Fibroblast of lung (primary cell): Measurements from ENCODE around the gene FBXW12. TPM values are rescaled to one million over a fixed set of nuclear protein-coding genes. Genes with fewer than 3 reads are reported as not detected.
"Not testable (repeated sequence)": the region's sequence is repeated elsewhere in the genome, so short reads cannot be mapped to it uniquely, and the experiment has no call there.

Experiments used
- DNase-seq, 2 donors: peaks; one replicate each; pipeline versions ENCODE4 v3.0.0 to v3.0.0-alpha.2; 2010; ENCODE audit warnings: low read depth in 2 of 2
- H2AFZ ChIP-seq: 2 replicates; pipeline ENCODE4 v1.5.1; 2012; ENCODE audit warnings: low read length, control low read depth, inconsistent platforms
- H3K27ac ChIP-seq: 2 replicates; pipeline ENCODE4 v1.5.1; 2011; ENCODE audit warnings: low read length, control low read depth; ENCODE audit not compliant: insufficient read depth
- H3K27me3 ChIP-seq: 2 replicates; pipeline ENCODE4 v1.5.1; 2011; ENCODE audit warnings: mild to moderate bottlenecking, low read length; ENCODE audit not compliant: control insufficient read depth, insufficient read depth
- H3K36me3 ChIP-seq: 2 replicates; pipeline ENCODE4 v1.5.1; 2011; ENCODE audit warnings: low read length; ENCODE audit not compliant: control insufficient read depth, insufficient read depth
- H3K4me1 ChIP-seq: 2 replicates; pipeline ENCODE4 v1.5.1; 2011; ENCODE audit warnings: low read length; ENCODE audit not compliant: control insufficient read depth, insufficient read depth; ENCODE audit errors: extremely low read depth
- H3K4me2 ChIP-seq: 2 replicates; pipeline ENCODE4 v1.5.1; 2011; ENCODE audit warnings: low read length, control low read depth; ENCODE audit not compliant: insufficient read depth; ENCODE audit errors: extremely low read depth
- H3K4me3 ChIP-seq, 4 experiments: fragments of 200-600 bp in 1 of 4; sonication (generic) in 1 of 4; replicated peaks in 1 of 4; 2 replicates each; pipeline ENCODE4 v1.5.1; 2011 to 2016; ENCODE audit warnings: low read length in 4 of 4, low read depth in 3 of 4, mild to moderate bottlenecking in 3 of 4, control low read depth in 2 of 4, inconsistent platforms in 1 of 4, mixed read lengths in 1 of 4; ENCODE audit not compliant: insufficient read depth in 1 of 4; ENCODE audit errors: control extremely low read depth in 1 of 4
- H3K79me2 ChIP-seq: 2 replicates; pipeline ENCODE4 v1.5.1; 2012; ENCODE audit warnings: mild to moderate bottlenecking, low read length, inconsistent platforms; ENCODE audit not compliant: control insufficient read depth, insufficient read depth
- H3K9ac ChIP-seq: 2 replicates; pipeline ENCODE4 v1.5.1; 2011; ENCODE audit warnings: mild to moderate bottlenecking, low read length, control low read depth; ENCODE audit not compliant: insufficient read depth
- H3K9me3 ChIP-seq: 2 replicates; pipeline ENCODE4 v1.5.1; 2012; ENCODE audit warnings: low read depth, low read length; ENCODE audit not compliant: control insufficient read depth, insufficient read depth
- H4K20me1 ChIP-seq: 2 replicates; pipeline ENCODE4 v1.5.1; 2011; ENCODE audit warnings: low read length; ENCODE audit not compliant: control insufficient read depth, insufficient read depth; ENCODE audit errors: extremely low read depth
- EZH2 ChIP-seq: IDR thresholded peaks from 2 replicates; pipeline ENCODE4 v1.5.1; 2012; ENCODE audit warnings: low read length, control low read depth, mild to moderate bottlenecking; ENCODE audit errors: missing control alignments
- polyA minus RNA-seq: library from RNA; depleted of rRNA, polyadenylated mRNA; stranded (reverse); fragments of >200 nt; gene quantifications from 2 replicates; pipeline ENCODE4 v1.2.3, GENCODE V29; 2011; ENCODE audit warnings: low replicate concordance
- polyA plus RNA-seq, 2 donors: library from polyadenylated mRNA; depleted of rRNA in 1 of 2; stranded (reverse) in 1 of 2; unstranded in 1 of 2; fragments of >200 nt; gene quantifications; 2 replicates each; pipeline ENCODE4 v1.2.1, GENCODE V29; 2011 to 2012; ENCODE audit warnings: missing spikeins in 1 of 2
- total RNA-seq: library from RNA; depleted of rRNA; stranded (reverse); fragments of >200 nt; gene quantifications from 2 replicates; pipeline ENCODE4 v1.2.1, GENCODE V29; 2014
- TF ChIP-seq, protein P1 (sequence below), 2 donors: IDR thresholded peaks in 1 of 2; conservative IDR thresholded peaks in 1 of 2; 1 replicate in 1 of 2; 2 replicates in 1 of 2; pipeline ENCODE4 v1.5.1; 2011 to 2012; ENCODE audit warnings: low read length in 2 of 2, control low read depth in 1 of 2, inconsistent platforms in 1 of 2, low read depth in 1 of 2, mild to moderate bottlenecking in 1 of 2

FBXW12 gene, protein sequence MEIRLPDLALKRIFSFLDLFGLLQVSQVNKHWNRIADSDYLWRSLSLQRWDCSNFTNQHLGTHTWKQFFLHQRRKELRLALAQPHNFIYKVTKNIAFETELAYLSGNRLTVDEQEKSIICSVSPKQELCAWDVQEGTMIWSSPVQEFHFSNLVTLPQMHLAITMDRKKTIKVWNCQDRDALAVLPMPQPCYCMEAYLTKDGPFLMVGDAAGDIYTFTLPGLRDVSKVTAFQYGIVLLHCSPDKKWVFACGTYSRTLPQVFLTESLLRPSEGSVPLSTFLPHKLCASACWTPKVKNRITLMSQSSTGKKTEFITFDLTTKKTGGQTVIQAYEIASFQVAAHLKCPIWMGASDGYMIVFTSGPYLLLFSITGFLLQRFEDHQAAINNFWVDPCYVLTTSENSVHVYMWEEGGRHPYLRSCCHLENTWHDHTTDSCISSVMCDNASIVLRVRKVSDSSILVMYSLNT
- total RNA-seq, result not detected in 2 replicates
- polyA plus RNA-seq, result 0.05 and 0.06 TPM in 2 replicates
- polyA plus RNA-seq (2012), result not detected in 2 replicates
- not detected in 2 replicates for polyA minus RNA-seq

DNA sequence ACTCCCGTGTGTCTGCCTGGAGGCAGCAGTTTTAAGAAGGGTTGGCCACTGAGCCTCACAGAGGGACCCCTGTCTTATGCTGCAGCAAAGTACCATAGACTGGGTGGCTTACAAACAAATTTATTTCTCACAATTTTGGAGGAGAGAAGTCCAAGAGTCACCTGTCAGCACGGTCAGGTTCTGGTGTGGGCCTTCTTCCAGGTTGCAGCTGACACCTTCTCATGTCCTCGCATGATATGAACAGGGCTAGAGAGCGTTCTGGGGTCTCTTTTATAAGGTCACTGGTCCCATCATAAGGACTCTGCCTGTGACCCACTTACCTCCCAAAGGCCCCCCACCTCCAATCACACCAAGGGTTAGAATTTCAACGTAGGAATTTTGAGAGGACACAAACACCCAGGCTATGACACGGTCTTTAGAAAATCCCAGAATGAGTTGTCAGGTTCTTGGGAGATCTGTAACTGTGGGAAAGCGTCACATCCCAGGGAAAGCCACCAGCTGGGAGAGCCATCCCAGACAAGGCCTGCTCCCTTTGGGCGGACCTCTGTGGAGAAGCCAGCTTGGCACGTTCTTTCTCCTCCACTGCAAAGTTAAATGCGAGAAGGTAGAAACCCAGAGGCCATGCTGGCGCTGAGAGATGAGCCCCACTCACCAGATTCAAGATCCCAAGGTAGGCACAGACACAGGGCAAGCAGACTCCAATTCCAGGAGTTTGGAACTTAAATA, at the start of gene FBXW12:
FBXW12 (plus strand) TSS at position 569 of the 726 bp plus-strand sequence. CDS start 549 bp downstream, outside the sequence.
- H3K79me2 ChIP-seq, result no peaks in the 10 kb centered on the region
- no peak within 1 kb of the TSS for H3K9ac ChIP-seq
- no peaks in the 10 kb centered on the region for H3K9me3 ChIP-seq
- TF ChIP-seq, protein P1, sequence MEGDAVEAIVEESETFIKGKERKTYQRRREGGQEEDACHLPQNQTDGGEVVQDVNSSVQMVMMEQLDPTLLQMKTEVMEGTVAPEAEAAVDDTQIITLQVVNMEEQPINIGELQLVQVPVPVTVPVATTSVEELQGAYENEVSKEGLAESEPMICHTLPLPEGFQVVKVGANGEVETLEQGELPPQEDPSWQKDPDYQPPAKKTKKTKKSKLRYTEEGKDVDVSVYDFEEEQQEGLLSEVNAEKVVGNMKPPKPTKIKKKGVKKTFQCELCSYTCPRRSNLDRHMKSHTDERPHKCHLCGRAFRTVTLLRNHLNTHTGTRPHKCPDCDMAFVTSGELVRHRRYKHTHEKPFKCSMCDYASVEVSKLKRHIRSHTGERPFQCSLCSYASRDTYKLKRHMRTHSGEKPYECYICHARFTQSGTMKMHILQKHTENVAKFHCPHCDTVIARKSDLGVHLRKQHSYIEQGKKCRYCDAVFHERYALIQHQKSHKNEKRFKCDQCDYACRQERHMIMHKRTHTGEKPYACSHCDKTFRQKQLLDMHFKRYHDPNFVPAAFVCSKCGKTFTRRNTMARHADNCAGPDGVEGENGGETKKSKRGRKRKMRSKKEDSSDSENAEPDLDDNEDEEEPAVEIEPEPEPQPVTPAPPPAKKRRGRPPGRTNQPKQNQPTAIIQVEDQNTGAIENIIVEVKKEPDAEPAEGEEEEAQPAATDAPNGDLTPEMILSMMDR (conservative IDR thresholded peaks at IDR 0.05 in 1 of 2, IDR thresholded peaks at IDR 0.05 in 1 of 2; ENCODE audit: low read depth in 1 of 2, low read length in 2 of 2), result no peak
- no peak for TF ChIP-seq EZH2
- no peaks in the 10 kb centered on the region for H3K4me1 ChIP-seq
- no peaks in the 10 kb centered on the region for H4K20me1 ChIP-seq
- H3K4me2 ChIP-seq, result no peak within 1 kb of the TSS
- peaks cover 3% of the 10 kb centered on the region for H3K27me3 ChIP-seq
- no peak for DNase-seq
- H3K27ac ChIP-seq, result no peak within 1 kb of the TSS
- H2AFZ ChIP-seq, result no peak within 1 kb of the TSS
- H3K36me3 ChIP-seq, result no peaks in the 10 kb centered on the region
- no peak within 1 kb of the TSS for H3K4me3 ChIP-seq

DNA sequence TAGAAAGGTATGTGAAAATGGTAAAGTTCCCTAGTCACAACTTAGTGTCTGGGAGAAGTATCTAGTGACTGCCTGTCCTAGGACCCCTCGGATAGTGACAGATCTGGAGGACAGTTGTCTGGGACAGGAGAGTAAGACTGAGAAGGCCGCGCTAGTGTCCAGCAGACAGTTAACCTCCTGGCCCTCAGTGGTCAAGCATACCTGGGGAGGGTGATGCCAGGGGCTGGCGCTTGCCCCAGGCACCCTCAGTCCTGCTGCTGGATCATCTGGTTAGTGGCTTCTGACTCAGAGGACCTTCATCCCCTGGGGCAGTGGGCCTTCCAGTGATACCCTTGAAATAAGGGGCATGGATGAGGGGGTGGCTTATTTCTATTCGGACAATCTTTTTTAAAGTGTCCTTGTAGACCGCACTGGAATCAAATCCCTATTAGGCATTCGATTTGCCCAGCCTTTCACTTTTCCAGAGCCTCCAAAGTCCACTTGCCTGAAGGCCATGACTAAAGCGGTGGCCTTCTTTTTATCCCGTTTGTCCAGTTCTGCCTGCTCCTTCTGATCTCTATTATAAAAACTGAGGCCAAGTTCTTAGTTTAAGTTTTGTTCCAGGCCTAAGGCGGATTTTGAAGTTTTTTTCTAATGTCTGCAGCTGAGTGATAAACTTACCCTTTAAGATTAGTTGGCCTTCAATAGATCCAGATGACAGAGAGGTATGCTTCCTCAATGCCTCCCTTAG, 40.1 kb upstream of the FBXW12 start:
- not testable (repeated sequence) for H3K4me2 ChIP-seq, DNase-seq, H3K9ac ChIP-seq, H3K4me3 ChIP-seq, H4K20me1 ChIP-seq, H2AFZ ChIP-seq, H3K9me3 ChIP-seq, H3K4me1 ChIP-seq, H3K36me3 ChIP-seq, H3K27me3 ChIP-seq, H3K27ac ChIP-seq, H3K79me2 ChIP-seq

DNA sequence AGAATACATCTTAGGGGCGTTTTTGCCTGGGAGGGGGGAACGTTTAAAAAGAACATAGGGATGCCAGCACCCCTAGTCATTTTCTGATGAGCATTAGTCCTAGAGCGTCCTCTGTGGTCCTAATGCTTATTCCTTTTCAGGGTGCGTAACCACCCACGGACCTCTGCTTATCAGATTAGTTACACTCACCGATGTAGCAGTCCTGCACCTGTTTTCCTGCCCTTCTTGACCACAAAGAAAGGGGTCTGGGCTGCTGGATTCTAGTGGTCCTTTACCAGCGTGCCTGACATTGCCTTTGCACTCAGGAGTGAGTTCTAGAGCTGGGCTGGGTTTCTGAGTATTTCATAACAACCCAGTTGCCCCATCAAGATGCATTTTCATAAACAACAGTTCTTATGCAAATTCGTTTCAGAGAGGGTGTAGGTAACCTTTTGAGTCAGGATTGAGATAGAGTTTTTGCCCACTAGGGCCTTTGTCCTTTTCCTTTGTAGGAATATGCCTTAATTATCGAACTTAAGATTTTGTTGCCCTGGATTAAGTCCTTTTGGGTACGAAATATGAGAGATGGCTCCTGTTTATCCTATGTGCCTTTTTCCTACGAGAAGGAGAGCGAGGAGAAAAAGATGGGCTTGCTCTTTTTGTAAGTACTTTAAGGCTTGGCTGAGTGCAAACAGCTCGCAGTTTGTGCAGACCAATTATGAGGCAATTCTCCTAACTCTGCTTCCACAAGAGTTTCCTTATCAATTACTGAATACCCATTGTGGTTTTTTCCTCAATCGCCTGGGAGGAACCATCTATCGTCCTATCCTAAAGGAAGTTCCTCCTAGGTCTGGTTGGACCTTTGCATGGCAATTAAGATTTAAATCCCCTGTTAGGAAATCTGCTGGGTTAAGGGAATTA, 38.4 kb upstream of the FBXW12 start, which contains the start of gene SPINK8:
SPINK8 (minus strand) TSS at position 316 of the 900 bp plus-strand sequence. CDS start 5,320 bp downstream, outside the sequence.
- H3K27ac ChIP-seq, H3K27me3 ChIP-seq, DNase-seq, H3K9me3 ChIP-seq, H3K79me2 ChIP-seq, H3K9ac ChIP-seq, H3K4me1 ChIP-seq, H2AFZ ChIP-seq, H4K20me1 ChIP-seq, H3K36me3 ChIP-seq, H3K4me3 ChIP-seq, H3K4me2 ChIP-seq: not testable (repeated sequence)
